GM18520 (cell line): ENCODE results near the gene MRTFB.

Experiments used
- ATAC-seq: cut with Tn5 transposase; IDR thresholded peaks from one replicate; pipeline ENCODE4 v1.9.1; 2021; ENCODE audit not compliant: unreplicated experiment

The MRTFB gene

DNA sequence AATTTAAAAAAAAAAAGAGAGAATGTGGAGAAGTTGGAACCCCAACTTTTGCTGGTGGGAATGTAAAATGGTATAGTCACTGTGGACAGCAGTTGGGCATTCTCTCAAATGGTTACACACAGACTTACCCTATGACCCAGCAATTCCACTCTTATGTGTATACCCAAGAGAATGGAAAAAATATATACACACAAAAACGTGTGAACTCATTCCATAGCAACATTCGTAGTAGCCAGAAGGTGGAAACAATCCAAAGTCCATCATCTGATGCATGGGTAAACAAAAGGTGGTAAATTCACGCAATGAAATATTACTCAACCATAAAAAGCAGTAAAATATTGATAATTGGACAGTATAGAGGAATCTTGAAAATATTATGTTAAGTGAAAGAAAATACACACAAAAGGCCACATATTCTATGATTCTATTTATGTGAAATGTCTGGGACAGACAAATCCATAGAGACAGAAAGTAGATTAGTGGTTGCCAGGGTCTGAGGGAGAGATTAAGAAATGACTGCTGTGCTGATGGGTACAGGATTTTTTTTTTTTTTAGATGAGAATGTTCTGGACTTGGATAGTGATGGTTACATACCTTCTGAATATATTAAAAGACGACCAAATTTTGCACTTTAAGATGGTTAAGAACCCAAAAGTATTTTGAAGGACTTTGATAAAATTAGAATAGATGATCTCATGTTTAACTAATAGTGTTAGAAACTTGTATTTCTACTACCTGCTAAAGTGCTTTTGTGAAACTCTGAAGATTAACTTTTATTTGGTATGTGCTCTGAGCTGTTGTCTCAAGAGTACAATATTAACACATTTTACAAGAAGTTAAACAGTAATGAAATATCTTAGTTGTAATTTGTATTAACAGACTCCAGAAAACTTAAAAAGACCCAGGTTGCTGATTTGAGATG lies 60.9 kb downstream of the MRTFB start:
- ATAC-seq, result no peak

DNA sequence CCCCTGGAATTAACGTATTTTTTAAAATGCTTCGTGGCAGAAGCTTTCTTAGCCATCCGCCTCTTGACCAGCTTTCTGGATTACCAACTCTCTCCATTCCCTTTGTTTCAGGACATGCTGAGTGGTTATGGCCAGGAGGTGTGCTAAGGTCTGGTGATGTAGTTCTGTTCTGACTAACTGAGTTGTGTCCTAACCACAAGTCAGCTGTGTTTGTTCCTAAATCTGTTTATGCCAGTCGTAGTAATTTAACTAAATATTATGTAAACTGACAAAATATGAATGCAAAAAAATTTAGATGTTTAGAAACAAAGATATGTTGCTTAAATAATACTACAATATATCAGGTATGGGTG lies 61.6 kb downstream of the MRTFB start:
- ATAC-seq, result peak; percentile 65

DNA sequence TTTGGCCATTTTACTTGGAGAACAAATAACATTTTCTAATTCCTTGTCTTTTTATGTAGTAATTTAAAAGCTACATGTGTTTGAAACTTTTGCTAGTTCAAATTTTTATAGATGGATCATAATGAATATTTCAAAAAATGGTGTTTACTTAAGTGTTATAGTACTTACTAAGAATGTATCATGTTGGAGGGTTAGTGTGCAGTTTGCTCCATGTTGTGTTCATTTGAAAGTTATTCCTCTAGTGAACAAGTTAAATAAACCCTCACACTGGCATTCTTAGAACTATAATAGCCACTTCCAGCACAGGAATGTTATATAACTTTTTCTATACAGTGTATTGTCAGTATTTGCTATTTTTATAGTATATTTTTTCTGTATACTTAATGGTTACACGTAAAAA lies 62.8 kb downstream of the MRTFB start:
- ATAC-seq, result no peak

DNA sequence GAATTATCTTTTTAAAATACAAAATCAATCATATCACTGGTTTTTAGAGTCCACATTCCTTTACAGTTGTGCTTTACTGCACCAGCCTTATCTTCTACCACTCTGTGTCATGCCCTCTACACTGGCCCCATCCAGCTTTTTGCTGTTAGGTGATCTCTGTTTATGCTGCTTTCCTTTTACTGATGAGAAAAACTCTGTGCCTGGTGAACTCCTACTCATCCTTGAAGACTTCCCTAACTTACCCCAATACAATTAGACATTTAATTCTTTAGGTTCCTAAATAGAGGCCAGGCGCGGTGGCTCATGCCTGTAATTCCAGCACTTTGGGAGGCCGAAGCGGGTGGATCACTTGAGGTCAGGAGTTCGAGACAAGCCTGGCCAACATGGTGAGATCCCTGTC lies 64.6 kb downstream of the MRTFB start:
- no peak for ATAC-seq

DNA sequence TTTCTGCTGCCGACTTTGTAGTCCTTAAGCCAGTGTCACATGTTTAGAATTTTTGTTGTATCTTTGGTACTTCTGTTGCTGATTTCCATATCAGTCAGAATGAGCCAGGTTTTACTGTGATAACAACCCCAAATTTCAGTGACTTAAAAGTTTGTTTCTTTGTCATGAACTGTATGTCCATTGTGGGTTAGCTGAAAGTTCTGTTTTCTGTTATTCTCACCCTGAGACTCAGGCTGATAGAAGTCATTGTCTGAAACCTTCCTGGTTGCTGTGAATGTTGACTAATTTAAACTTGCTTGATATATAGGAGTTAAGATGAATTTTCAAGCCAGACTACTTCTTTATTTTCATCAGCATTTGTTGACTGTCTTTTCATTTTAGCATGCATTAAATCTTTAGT lies 68.8 kb downstream of the MRTFB start:
- ATAC-seq, result no peak

DNA sequence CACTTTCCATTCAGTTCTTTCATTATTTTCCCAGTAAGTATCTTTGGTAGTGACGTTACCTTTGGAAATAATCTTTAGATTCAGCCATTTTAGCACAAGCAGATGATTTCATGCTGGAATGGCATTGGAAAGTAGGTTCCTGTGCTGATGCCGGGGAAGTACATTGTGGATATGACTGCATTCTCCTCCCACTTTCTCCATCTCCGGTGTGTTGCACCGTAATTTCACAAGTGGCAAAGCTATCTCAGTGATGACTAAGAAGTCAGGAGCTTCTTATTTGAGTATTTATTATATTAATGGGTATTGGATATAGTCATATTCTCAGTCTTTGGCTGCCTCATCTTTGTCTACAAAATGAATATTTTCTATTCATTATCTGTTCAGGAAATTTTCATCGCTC lies 69.8 kb downstream of the MRTFB start:
- ATAC-seq, result no peak

DNA sequence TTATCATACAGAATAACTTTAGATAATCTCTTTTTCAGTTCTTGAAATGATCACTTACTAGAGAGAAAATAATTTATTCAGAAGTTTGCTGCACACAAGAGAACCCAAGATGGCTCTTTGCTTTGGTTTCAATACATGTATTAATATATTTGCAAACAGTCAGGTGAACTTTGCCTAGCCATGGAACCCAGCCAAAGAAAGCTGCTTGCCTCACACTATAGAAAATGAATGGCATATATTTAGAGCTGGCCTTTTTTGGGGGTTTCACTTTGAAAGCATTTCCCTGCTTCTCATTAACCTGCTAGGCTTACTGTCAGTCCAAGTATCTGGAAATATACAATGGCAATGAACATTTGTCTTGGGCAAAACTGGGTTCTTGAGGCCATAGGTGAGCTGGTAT lies 75.3 kb downstream of the MRTFB start:
- no peak for ATAC-seq

DNA sequence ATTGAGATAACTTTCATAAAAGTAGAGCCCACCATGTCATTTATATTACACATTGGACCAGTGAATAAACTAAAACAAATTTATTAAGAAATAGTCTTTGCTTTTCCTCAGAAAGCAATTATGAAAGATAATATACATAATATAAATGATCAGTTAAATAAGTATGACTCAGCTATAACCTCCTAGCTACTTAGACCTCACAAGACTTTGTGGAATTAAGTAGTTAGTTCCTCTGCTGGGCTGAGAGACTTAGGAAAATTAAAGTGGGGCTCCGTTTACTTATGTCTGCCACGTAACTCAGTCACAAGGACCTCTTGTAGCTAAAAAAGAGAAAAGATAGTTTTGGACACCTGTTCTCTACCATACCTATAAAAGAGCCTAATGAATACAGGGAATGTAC lies 76.9 kb downstream of the MRTFB start:
- ATAC-seq, result no peak

DNA sequence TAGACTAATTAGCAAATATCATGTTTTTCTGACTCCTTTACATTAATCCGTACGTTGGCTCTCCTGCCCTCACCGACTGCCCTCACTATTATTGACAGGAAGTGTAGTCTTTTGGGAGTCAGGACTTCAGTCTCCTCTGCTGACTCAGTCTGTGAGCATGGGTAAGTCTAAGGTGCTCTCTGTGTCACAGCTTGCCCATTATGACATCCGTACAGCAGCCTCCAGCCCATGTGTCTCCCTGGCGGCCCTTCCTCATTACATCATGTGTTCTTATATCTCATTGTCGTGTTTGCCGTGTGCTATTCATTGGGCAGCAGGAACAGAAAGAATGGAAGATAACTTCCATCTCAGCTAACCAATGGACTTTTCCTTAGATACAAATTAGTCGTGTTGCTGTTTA lies 77.5 kb downstream of the MRTFB start:
- no peak for ATAC-seq

DNA sequence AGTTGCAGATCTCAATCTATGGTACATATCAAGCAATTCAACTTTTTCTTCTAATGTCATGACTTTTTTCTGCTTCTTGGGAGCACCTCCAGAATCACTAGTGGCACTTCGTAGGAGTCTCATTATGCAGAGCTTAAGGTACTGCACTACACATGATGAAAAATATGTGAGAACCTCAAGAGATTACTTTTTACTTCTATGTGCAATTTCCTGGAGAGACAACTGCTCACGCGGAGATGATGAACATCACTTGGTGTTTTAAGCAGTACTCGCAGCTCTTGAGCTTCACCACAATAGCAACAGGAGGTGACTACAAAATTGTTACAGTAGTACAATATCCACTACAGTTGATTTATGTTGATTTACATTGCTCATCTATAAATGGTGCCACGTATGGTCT lies 79.7 kb downstream of the MRTFB start:
- ATAC-seq, result no peak

DNA sequence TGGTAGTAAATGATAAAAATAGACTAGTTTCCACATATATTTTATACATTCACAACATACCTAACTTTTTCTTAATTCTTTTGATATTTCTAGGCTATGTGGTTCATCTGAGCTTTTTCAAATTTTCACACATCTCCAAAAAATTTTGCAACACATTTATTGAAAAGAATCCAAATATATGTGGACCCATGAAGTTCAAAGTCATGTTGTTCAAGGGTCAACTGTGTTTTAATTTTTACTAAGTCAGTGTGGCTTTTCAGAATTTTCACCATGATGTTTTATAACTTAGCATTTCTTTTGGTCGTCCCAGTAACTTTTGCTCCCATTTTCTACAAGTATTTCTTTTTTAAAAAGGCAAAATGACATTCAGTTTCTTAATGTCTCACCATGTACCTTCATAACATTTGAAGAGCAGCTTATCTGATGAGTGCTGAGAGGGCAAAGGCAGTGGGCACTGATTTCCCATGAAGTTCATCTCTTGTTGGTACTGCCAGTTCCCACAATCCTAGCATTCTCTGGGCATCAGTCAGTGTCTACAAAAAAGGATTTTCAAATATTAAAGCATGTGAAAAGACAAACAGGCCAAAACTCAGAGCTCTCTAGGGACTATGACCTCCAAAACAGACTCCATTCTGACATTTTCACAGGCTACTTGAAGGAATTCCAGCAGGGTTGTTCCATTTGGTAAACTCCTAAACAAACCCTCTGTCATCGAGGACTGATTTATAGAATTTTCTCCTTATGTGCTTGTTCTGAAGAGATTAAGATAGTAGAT lies 80.3 kb downstream of the MRTFB start:
- no peak for ATAC-seq

DNA sequence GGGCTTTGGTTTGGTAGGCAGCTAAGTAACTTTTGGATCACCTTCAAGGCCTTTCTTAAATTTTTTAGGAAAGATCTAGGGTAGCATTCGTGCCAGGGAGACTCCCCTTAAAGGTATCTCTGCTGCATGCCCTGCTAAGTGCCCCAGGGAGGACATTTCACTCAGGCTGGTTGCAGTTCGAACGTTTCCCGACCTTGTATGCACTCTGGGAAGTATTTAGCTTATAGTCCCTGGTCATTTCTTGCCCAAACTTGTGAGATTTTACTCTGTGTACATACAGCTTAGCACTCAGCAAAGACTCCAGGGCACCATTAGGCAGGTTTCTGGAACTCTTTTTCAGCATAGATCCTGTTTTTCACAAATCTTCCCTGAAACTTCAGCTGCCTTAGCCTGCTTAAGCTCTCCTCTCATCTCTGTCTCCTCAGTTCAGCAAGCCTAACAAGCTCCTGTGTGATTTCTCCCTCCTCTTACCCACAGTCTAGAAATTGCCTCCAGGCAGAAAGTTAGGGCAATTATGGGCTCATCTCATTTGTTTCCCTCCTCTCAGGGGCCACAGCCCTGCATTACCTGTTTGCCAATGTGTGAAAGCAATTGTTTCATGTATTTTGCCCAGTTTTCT lies 84.6 kb downstream of the MRTFB start:
- ATAC-seq, result no peak

DNA sequence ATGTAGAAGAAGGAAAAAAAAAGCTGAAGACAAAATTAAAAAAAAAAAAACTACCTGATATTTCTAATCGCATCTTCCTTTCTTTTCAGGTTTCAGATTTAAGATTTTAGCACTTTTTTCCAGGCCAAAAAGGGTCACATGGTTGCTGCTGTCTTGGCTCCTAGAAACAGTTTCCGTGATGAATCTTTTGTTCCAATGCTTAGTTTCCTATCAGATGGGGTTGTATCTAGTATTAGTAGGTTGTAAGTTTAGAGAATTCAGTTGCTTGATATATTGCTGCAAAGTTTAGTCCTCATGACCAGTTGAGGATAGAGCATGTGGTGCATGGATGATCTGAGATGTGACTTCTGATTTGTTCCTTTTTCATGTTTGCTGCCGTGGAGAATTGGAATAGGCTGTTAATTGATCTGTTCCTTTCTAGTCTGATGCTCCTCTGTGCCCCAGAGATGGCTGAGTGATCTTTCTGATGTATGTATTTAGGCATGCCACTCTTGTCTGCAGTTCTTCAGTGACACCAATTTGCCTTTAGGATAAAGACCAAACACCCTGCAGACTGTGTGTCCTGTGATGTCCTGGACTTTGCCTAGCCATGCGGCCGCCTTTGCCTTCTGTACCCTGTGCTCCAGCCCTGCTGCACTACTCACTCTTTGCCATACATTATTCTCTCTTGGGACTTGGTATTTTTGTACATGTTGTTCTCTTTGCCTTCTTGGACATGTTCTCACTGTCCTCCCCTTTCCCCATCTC lies 94.0 kb downstream of the MRTFB start:
- no peak for ATAC-seq

DNA sequence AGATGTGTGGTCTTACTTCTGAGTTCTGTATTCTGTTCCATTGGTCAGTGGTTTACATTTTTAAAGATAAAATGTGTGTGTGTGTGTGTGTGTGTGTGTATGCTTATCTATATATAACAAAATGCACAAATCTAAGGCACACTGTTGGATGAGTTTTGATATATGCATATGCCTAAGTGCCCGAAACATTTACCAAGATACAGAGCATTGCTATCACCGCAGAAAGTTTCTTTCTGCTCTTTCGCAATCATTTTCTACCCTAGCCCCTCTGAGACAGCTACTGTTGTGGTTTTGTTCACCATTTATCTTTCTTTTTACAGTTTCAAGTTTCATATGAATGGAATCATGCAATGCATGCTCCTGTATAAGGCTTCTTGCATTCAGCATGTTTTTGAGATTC lies 97.0 kb downstream of the MRTFB start:
- ATAC-seq, result no peak

DNA sequence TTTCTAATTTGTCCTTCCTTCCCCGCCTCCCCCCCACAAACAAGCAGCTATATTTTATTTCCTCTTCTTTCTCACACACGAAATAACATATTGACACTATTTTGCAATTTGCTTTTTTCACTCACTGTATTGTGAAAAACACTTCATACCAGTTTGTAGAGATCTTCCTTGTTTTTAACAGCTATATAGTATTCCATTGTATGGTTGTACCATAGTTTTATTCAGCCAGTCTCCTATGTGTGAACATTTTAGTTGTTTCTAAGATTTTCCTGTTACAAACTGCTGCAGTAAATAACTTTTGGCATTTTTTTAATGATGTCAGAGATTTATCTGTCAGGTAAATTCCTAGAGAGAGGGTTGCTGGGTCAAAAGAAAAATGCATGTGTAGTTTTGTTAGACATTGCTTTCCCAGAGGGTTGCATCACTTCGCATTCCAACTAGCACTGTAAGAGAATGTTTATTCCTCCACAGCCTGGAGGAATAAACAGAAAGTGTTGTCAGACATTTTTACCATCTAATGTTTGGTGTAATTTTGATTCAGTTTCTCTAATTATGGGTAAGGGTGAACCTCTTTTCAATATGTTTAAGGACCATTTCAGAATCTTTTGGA lies 101.2 kb downstream of the MRTFB start:
- ATAC-seq, result no peak

DNA sequence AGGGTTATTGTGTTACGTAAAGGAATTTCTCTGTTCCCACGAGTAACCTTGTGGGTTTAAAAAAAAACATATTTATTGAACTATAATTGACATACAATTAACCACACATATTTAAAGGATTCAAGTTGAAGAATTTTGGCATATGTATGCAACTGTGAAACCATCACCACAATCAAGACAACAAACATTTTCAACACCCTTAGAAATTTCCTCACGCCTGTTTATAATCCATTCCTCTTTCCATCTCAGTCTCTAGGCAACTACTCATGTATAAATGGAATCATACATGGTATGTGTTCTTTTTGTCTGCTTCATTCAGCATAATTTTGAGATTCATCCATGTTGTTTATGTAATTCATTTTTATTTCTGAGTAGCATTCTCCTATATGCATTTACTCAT lies 104.0 kb downstream of the MRTFB start:
- no peak for ATAC-seq

DNA sequence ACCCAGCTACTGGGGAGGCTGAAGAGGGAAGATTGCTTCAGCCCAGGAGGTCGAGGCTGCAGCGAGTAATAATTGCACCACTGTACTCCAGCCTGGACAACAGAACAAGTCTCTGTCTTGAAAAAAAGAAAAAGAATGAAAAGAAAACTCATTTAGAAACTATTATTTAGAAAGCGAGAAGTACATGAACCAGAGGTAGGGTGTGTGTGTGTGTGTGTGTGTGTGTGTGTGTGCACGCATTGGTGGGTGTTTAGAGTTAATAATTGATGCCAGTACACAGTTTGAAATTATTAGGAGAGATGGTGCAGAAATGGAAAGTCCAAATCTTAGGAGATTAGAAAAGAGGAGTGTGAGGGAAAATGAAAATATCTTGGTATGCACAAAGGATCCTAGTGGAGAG lies 106.6 kb downstream of the MRTFB start:
- ATAC-seq, result no peak

DNA sequence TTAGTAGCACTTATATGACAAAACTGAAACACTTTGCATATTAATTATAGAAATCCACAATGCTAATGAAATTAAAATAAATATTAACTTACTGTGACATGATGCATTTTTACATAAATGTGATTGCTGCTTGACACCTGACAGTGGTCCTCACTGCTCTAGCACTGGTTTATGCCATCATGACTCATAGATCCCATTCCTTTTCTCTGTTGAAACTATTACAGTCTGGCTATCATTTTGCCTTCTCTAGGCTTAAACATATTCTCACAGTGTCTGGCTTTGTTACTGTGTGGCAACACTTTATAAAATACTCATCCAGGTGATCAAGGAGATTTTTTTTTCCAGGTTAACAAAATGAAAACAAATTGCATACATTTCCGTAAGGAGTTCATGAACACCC lies 108.0 kb downstream of the MRTFB start:
- no peak for ATAC-seq

DNA sequence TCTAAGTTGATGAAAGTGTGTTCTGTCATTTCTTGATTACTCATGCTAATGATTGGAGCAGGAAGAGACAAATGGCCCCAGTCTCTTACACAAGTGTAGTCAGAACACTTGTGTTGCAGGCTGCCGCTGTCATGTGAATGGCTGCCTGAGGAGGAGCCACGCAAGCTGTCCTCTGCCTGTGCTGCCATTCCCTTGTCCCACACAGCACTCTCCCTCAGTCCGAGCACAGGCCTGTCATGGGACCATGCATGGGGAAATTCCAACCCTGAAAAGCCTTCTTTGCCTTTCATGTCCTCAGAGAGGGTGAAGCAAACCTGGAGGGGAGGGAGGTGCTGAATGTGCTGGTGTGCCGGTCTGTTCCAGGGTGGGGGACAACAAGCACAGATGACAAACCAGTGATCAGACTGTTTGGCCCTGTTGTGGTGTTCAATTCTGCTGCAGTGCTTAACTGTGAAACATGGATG lies 109.4 kb downstream of the MRTFB start:
- ATAC-seq, result no peak

DNA sequence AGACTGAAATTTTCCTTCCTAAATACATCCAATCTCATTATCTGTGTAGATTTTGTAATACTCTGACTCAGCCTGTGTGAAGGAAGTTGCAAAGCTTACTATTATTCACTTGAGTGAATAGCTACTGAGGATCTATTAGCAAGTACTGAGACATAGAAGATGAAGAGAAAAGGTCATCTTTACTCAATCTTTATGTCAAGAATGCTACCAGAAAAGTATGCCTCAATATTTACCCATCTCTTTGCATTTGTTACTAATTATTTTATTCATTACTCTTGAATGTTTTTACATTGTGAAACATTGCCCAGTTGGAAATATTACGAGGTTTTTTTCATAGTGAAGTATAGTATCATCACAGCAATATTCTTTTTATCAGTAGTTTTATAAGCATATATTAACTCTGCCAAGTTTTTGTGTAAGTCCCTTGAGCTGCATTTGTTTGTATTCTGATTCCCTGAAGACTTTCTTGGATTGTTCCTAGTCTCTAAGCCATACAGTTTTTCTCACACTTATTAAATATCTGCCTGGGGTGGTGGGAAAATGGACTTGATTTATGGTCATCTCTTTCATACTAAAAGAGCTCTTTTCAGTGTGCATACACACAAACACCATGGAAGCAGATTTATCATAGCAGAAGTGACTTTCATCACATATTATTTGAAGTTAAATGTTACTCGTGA lies 110.4 kb downstream of the MRTFB start:
- ATAC-seq, result no peak
